WTC11 (cell line): ENCODE data around the gene SLC25A31. TPM values are rescaled to one million over a fixed set of nuclear protein-coding genes. Genes with fewer than 3 reads are reported as not detected.

Source experiments
- ATAC-seq: fragments of 200-7000 bp; cut with Tn5 transposase; 2 replicates; pipeline ENCODE4 v1.10.0; 2021; ENCODE audit warnings: mild to moderate bottlenecking, moderate library complexity
- CTCF ChIA-PET: fragments of 300-600 bp; sonication (Branson Sonifier 250); formaldehyde crosslinking; loops from one replicate; lab custom pipeline; 2021; ENCODE audit warnings: antibody characterized with exemption; lab: Charles Lee
- POLR2A ChIA-PET: fragments of 350-600 bp; sonication (Branson Sonifier 250); formaldehyde crosslinking; loops from one replicate; lab custom pipeline; 2021; ENCODE audit warnings: antibody characterized with exemption; lab: Charles Lee
- DNase-seq: peaks from one replicate; pipeline ENCODE4 v3.0.0; 2021; ENCODE audit warnings: low spot score
- H3K27ac Mint-ChIP-seq: 2 replicates; pipeline ENCODE4 v1.8.0; 2021; ENCODE audit warnings: mixed read lengths
- H3K27me3 Mint-ChIP-seq: 2 replicates; pipeline ENCODE4 v1.8.0; 2021; ENCODE audit warnings: low read depth, mild to moderate bottlenecking, moderate library complexity, mixed read lengths
- H3K36me3 Mint-ChIP-seq: 2 replicates; pipeline ENCODE4 v1.8.0; 2021; ENCODE audit warnings: mixed read lengths
- H3K4me1 Mint-ChIP-seq: 2 replicates; pipeline ENCODE4 v1.8.0; 2022; ENCODE audit warnings: mixed read lengths
- H3K4me3 Mint-ChIP-seq: 2 replicates; pipeline ENCODE4 v1.8.0; 2021; ENCODE audit warnings: mild to moderate bottlenecking, moderate library complexity, mixed read lengths
- H3K9me3 Mint-ChIP-seq: 2 replicates; pipeline ENCODE4 v1.8.0; 2021; ENCODE audit warnings: mixed read lengths
- ATF1 ChIP-seq: sonication (generic); formaldehyde crosslinking; IDR thresholded peaks from 2 replicates; pipeline ENCODE4 v1.8.1; 2023; ENCODE audit warnings: mild to moderate bottlenecking, moderate library complexity, missing genetic modification reagents
- ESRRA ChIP-seq: sonication (generic); formaldehyde crosslinking; IDR thresholded peaks from 2 replicates; pipeline ENCODE4 v1.8.1; 2022; ENCODE audit warnings: mild to moderate bottlenecking, missing genetic modification reagents, borderline replicate concordance
- GABPB1 ChIP-seq: sonication (generic); formaldehyde crosslinking; IDR thresholded peaks from 2 replicates; pipeline ENCODE4 v1.8.1; 2023; ENCODE audit warnings: mild to moderate bottlenecking, missing genetic modification reagents
- MXD4 ChIP-seq: fragments of 250-450 bp; sonication (Bioruptor Pico); IDR thresholded peaks from 2 replicates; pipeline ENCODE4 v1.8.0; 2021; ENCODE audit warnings: mild to moderate bottlenecking, moderate library complexity, borderline replicate concordance
- MYBL2 ChIP-seq: sonication (generic); formaldehyde crosslinking; IDR thresholded peaks from 2 replicates; pipeline ENCODE4 v1.8.1; 2023; ENCODE audit warnings: mild to moderate bottlenecking, moderate library complexity, missing genetic modification reagents
- NR2C2 ChIP-seq: sonication (generic); formaldehyde crosslinking; IDR thresholded peaks from 2 replicates; pipeline ENCODE4 v1.8.0; 2022; ENCODE audit warnings: mild to moderate bottlenecking, missing genetic modification reagents
- OVOL2 ChIP-seq: fragments of 250-450 bp; sonication (Bioruptor Pico); IDR thresholded peaks from 2 replicates; pipeline ENCODE4 v1.9.0; 2021; ENCODE audit warnings: mild to moderate bottlenecking, borderline replicate concordance
- SP1 ChIP-seq: sonication (generic); formaldehyde crosslinking; conservative IDR thresholded peaks from 2 replicates; pipeline ENCODE4 v1.8.1; 2022; ENCODE audit warnings: missing genetic modification reagents
- ZNF138 ChIP-seq: sonication (generic); formaldehyde crosslinking; conservative IDR thresholded peaks from 2 replicates; pipeline ENCODE4 v1.8.1; 2022; ENCODE audit warnings: mild to moderate bottlenecking, moderate library complexity, missing genetic modification reagents
- ZNF263 ChIP-seq: sonication (generic); formaldehyde crosslinking; IDR thresholded peaks from 2 replicates; pipeline ENCODE4 v1.8.1; 2022; ENCODE audit warnings: low read depth, mild to moderate bottlenecking, moderate library complexity, missing genetic modification reagents
- ZNF317 ChIP-seq: sonication (generic); formaldehyde crosslinking; IDR thresholded peaks from 2 replicates; pipeline ENCODE4 v1.8.1; 2023; ENCODE audit warnings: low read depth, mild to moderate bottlenecking, moderate library complexity, missing genetic modification reagents, borderline replicate concordance
- total RNA-seq: library from RNA; stranded (reverse); gene quantifications from 3 replicates; pipeline ENCODE4 v1.2.3, GENCODE V29; 2021
- TF ChIP-seq, protein P1 (sequence below): sonication (generic); formaldehyde crosslinking; IDR thresholded peaks from 2 replicates; pipeline ENCODE4 v1.8.0; 2023; ENCODE audit warnings: missing genetic modification reagents
- TF ChIP-seq, protein P2 (sequence below): sonication (generic); formaldehyde crosslinking; IDR thresholded peaks from 2 replicates; pipeline ENCODE4 v1.8.1; 2023; ENCODE audit warnings: mild to moderate bottlenecking, missing genetic modification reagents
- TF ChIP-seq, protein P3 (sequence below): fragments of 250-450 bp; sonication (Bioruptor Pico); IDR thresholded peaks from 2 replicates; pipeline ENCODE4 v1.9.0; 2021; ENCODE audit warnings: mild to moderate bottlenecking
- TF ChIP-seq, protein P4 (sequence below): fragments of 250-450 bp; sonication (Bioruptor Pico); IDR thresholded peaks from 2 replicates; pipeline ENCODE4 v1.9.0; 2021; ENCODE audit warnings: mild to moderate bottlenecking, borderline replicate concordance
- TF ChIP-seq, protein P5 (sequence below): sonication (generic); formaldehyde crosslinking; conservative IDR thresholded peaks from 2 replicates; pipeline ENCODE4 v1.8.1; 2022; ENCODE audit warnings: mild to moderate bottlenecking, missing genetic modification reagents
- TF ChIP-seq, protein P6 (sequence below): sonication (generic); formaldehyde crosslinking; IDR thresholded peaks from 2 replicates; pipeline ENCODE4 v1.8.1; 2022; ENCODE audit warnings: low read depth, mild to moderate bottlenecking, moderate library complexity, missing genetic modification reagents, borderline replicate concordance
- TF ChIP-seq, protein P7 (sequence below): sonication (generic); formaldehyde crosslinking; IDR thresholded peaks from 2 replicates; pipeline ENCODE4 v1.8.1; 2022; ENCODE audit warnings: mild to moderate bottlenecking, moderate library complexity, missing genetic modification reagents
- TF ChIP-seq, protein P8 (sequence below): sonication (generic); formaldehyde crosslinking; IDR thresholded peaks from 2 replicates; pipeline ENCODE4 v1.8.1; 2023; ENCODE audit warnings: mild to moderate bottlenecking, missing genetic modification reagents, moderate library complexity

SLC25A31 gene
- total RNA-seq, 1 experiment from 2014 or later: not detected

DNA sequence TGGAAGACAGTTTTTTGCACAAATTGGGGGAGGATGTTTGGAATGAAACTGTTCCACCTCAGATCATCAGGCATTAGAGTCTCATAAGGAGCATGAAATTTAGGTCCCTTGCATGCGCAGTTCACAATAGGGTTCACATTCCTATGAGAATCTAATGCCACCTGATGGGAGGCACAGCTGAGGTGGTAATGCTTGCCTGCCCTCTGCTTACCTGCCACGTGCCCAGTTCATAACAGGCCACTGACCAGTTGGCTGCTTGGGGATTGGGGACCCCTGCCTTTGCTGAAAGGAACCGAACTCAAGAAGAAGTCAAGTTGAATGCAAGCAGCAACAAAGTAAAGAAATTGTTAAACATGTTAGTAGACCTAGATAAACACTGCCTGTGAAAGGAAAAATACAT, 47.3 kb downstream of the SLC25A31 start (continued):
- no peak for TF ChIP-seq OVOL2 (CRISPR knock-in tag)

DNA sequence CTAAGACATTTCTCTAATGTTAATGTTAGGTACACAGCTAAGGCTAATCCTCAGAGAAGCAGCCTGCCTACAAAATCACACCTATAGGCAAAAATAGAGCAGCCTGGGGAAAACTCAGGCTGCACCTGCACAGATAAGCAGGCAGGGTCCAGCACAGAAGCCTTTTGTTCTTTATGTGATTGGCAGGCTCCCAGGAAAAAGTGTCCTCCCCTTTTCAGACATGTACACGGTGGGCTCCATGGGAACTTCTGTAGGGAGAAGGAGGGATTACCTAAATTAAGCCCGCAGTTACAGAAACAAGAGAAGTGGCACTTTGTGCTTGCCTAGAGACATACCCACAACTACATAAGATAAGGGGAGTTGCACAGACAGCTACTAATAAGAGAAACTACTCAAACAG, 47.9 kb downstream of the SLC25A31 start:
- H3K36me3 Mint-ChIP-seq: no peaks in the 10 kb centered on the region
- TF ChIP-seq ZNF138 (CRISPR knock-in tag) (no peak), ESRRA (CRISPR knock-in tag) (no peak), ZNF317 (no peak), MXD4 (CRISPR knock-in tag) (no peak)
- TF ChIP-seq, protein P1, sequence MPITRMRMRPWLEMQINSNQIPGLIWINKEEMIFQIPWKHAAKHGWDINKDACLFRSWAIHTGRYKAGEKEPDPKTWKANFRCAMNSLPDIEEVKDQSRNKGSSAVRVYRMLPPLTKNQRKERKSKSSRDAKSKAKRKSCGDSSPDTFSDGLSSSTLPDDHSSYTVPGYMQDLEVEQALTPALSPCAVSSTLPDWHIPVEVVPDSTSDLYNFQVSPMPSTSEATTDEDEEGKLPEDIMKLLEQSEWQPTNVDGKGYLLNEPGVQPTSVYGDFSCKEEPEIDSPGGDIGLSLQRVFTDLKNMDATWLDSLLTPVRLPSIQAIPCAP (CRISPR knock-in tag): no peak
- H3K27me3 Mint-ChIP-seq: peaks cover 41% of the 10 kb centered on the region
- H3K4me3 Mint-ChIP-seq: no peak overlapping the region
- CTCF ChIA-PET: no interaction called here
- ATAC-seq: no peak
- H3K27ac Mint-ChIP-seq: no peak overlapping the region
- DNase-seq: no peak
- POLR2A ChIA-PET: no interaction called here
- H3K4me1 Mint-ChIP-seq: peaks cover 20% of the 10 kb centered on the region
- H3K9me3 Mint-ChIP-seq: no peaks in the 10 kb centered on the region

DNA sequence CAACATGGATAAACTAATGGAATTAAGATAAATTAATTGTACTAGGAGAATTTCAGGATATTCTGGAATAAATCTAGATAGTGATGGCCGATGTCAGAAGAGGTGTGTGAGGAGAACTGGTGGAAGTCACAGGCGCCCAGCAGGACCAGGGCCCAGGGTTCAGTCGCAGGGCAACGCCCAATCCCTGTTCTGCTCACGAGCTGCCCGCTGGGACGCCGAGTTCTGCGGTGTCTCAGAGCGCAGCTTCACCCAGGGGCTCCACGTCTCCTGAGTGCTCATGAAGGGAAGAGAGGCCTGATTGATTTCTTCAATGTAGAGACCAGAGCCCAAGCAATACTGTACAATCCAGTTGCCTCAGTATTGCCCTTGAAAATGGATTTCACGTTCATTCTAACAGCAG, 50.4 kb downstream of the SLC25A31 start:
- DNase-seq: no peak
- Mint-ChIP-seq H3K27me3 (peaks cover 56% of the 10 kb centered on the region), H3K36me3 (no peaks in the 10 kb centered on the region), H3K4me1 (peaks cover 38% of the 10 kb centered on the region), H3K27ac (no peak overlapping the region), H3K4me3 (peak overlapping the region; percentile 40; the same call in 1 of the 2 replicates), H3K9me3 (no peaks in the 10 kb centered on the region)
- ATAC-seq: no peak
- ChIA-PET CTCF (no interaction called here), POLR2A (no interaction called here)
- TF ChIP-seq, protein P2, sequence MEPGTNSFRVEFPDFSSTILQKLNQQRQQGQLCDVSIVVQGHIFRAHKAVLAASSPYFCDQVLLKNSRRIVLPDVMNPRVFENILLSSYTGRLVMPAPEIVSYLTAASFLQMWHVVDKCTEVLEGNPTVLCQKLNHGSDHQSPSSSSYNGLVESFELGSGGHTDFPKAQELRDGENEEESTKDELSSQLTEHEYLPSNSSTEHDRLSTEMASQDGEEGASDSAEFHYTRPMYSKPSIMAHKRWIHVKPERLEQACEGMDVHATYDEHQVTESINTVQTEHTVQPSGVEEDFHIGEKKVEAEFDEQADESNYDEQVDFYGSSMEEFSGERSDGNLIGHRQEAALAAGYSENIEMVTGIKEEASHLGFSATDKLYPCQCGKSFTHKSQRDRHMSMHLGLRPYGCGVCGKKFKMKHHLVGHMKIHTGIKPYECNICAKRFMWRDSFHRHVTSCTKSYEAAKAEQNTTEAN (CRISPR knock-in tag): no peak
- TF ChIP-seq, protein P3, sequence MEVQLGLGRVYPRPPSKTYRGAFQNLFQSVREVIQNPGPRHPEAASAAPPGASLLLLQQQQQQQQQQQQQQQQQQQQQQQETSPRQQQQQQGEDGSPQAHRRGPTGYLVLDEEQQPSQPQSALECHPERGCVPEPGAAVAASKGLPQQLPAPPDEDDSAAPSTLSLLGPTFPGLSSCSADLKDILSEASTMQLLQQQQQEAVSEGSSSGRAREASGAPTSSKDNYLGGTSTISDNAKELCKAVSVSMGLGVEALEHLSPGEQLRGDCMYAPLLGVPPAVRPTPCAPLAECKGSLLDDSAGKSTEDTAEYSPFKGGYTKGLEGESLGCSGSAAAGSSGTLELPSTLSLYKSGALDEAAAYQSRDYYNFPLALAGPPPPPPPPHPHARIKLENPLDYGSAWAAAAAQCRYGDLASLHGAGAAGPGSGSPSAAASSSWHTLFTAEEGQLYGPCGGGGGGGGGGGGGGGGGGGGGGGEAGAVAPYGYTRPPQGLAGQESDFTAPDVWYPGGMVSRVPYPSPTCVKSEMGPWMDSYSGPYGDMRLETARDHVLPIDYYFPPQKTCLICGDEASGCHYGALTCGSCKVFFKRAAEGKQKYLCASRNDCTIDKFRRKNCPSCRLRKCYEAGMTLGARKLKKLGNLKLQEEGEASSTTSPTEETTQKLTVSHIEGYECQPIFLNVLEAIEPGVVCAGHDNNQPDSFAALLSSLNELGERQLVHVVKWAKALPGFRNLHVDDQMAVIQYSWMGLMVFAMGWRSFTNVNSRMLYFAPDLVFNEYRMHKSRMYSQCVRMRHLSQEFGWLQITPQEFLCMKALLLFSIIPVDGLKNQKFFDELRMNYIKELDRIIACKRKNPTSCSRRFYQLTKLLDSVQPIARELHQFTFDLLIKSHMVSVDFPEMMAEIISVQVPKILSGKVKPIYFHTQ: no peak
- TF ChIP-seq NR2C2 (CRISPR knock-in tag): no peak
- TF ChIP-seq, protein P4, sequence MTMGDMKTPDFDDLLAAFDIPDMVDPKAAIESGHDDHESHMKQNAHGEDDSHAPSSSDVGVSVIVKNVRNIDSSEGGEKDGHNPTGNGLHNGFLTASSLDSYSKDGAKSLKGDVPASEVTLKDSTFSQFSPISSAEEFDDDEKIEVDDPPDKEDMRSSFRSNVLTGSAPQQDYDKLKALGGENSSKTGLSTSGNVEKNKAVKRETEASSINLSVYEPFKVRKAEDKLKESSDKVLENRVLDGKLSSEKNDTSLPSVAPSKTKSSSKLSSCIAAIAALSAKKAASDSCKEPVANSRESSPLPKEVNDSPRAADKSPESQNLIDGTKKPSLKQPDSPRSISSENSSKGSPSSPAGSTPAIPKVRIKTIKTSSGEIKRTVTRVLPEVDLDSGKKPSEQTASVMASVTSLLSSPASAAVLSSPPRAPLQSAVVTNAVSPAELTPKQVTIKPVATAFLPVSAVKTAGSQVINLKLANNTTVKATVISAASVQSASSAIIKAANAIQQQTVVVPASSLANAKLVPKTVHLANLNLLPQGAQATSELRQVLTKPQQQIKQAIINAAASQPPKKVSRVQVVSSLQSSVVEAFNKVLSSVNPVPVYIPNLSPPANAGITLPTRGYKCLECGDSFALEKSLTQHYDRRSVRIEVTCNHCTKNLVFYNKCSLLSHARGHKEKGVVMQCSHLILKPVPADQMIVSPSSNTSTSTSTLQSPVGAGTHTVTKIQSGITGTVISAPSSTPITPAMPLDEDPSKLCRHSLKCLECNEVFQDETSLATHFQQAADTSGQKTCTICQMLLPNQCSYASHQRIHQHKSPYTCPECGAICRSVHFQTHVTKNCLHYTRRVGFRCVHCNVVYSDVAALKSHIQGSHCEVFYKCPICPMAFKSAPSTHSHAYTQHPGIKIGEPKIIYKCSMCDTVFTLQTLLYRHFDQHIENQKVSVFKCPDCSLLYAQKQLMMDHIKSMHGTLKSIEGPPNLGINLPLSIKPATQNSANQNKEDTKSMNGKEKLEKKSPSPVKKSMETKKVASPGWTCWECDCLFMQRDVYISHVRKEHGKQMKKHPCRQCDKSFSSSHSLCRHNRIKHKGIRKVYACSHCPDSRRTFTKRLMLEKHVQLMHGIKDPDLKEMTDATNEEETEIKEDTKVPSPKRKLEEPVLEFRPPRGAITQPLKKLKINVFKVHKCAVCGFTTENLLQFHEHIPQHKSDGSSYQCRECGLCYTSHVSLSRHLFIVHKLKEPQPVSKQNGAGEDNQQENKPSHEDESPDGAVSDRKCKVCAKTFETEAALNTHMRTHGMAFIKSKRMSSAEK (CRISPR knock-in tag): no peak
- TF ChIP-seq GABPB1 (CRISPR knock-in tag): no peak
- TF ChIP-seq, protein P5, sequence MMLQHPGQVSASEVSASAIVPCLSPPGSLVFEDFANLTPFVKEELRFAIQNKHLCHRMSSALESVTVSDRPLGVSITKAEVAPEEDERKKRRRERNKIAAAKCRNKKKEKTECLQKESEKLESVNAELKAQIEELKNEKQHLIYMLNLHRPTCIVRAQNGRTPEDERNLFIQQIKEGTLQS: no peak
- TF ChIP-seq, protein P6, sequence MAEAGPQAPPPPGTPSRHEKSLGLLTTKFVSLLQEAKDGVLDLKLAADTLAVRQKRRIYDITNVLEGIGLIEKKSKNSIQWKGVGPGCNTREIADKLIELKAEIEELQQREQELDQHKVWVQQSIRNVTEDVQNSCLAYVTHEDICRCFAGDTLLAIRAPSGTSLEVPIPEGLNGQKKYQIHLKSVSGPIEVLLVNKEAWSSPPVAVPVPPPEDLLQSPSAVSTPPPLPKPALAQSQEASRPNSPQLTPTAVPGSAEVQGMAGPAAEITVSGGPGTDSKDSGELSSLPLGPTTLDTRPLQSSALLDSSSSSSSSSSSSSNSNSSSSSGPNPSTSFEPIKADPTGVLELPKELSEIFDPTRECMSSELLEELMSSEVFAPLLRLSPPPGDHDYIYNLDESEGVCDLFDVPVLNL: no peak
- TF ChIP-seq, protein P7, sequence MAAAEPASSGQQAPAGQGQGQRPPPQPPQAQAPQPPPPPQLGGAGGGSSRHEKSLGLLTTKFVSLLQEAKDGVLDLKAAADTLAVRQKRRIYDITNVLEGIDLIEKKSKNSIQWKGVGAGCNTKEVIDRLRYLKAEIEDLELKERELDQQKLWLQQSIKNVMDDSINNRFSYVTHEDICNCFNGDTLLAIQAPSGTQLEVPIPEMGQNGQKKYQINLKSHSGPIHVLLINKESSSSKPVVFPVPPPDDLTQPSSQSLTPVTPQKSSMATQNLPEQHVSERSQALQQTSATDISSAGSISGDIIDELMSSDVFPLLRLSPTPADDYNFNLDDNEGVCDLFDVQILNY (CRISPR knock-in tag): no peak
- TF ChIP-seq ZNF263: no peak
- TF ChIP-seq, protein P8, sequence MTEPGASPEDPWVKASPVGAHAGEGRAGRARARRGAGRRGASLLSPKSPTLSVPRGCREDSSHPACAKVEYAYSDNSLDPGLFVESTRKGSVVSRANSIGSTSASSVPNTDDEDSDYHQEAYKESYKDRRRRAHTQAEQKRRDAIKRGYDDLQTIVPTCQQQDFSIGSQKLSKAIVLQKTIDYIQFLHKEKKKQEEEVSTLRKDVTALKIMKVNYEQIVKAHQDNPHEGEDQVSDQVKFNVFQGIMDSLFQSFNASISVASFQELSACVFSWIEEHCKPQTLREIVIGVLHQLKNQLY: no peak
- TF ChIP-seq MYBL2 (CRISPR knock-in tag): no peak
- TF ChIP-seq ZNF317: no peak
- no peak for TF ChIP-seq SP1
- TF ChIP-seq ATF1: no peak
- TF ChIP-seq, all 79 proteins: peak for 0
